Neutrophil (primary cell): ENCODE data around the gene TLR8.

Experiments used
- H3K27ac ChIP-seq: fragments of 200-600 bp; sonication (generic); 2 replicates; pipeline ENCODE4 v1.5.1; 2016; ENCODE audit warnings: mild to moderate bottlenecking, moderate library complexity
- H3K27me3 ChIP-seq: fragments of 200-600 bp; sonication (generic); 2 replicates; pipeline ENCODE4 v1.6.0; 2016; ENCODE audit warnings: mild to moderate bottlenecking
- H3K36me3 ChIP-seq: fragments of 200-600 bp; sonication (generic); 2 replicates; pipeline ENCODE4 v1.5.1; 2017
- H3K4me1 ChIP-seq, 2 experiments: fragments of 200-600 bp in 1 of 2; sonication (generic) in 1 of 2; 1 replicate in 1 of 2; 2 replicates in 1 of 2; pipeline versions ENCODE4 v1.5.1 to v1.6.1; 2013 to 2016; ENCODE audit warnings: low read depth in 1 of 2, low read length in 1 of 2, mild to moderate bottlenecking in 1 of 2, moderate library complexity in 1 of 2; ENCODE audit not compliant: control insufficient read depth in 1 of 2, insufficient read depth in 1 of 2
- H3K4me3 ChIP-seq, 2 experiments: fragments of 200-600 bp in 1 of 2; sonication (generic) in 1 of 2; 1 replicate in 1 of 2; 2 replicates in 1 of 2; pipeline ENCODE4 v1.5.1; 2013 to 2016; ENCODE audit warnings: low read depth in 1 of 2, low read length in 1 of 2, mild to moderate bottlenecking in 1 of 2, moderate library complexity in 1 of 2
- H3K9me3 ChIP-seq: fragments of 200-600 bp; sonication (generic); 2 replicates; pipeline ENCODE4 v1.5.1; 2016
- TF ChIP-seq, protein P1 (sequence below): fragments of 200-600 bp; sonication (generic); IDR thresholded peaks from 2 replicates; pipeline ENCODE4 v1.5.1; 2016; ENCODE audit warnings: antibody characterized with exemption

Gene TLR8

DNA sequence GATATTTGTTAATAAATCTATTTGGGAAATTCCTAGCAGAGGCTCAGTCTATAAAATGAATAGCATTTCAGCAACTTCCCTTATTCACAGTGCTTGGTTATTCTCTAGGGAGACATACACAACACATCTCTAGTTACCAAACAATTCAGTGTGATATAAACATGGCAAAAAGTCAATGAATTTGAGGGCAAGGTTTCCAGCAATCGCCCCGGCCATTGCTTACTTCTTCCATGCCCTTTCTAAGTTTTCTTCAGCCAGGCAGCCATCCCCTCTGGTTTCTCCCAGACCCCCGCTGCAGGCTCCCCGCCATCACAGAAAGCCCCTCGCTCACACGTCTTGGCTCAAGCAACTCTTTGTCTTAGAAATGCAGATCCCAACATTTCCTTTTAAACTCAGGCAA is 35.2 kb upstream of the TLR8 start:
- TF ChIP-seq, protein P1, sequence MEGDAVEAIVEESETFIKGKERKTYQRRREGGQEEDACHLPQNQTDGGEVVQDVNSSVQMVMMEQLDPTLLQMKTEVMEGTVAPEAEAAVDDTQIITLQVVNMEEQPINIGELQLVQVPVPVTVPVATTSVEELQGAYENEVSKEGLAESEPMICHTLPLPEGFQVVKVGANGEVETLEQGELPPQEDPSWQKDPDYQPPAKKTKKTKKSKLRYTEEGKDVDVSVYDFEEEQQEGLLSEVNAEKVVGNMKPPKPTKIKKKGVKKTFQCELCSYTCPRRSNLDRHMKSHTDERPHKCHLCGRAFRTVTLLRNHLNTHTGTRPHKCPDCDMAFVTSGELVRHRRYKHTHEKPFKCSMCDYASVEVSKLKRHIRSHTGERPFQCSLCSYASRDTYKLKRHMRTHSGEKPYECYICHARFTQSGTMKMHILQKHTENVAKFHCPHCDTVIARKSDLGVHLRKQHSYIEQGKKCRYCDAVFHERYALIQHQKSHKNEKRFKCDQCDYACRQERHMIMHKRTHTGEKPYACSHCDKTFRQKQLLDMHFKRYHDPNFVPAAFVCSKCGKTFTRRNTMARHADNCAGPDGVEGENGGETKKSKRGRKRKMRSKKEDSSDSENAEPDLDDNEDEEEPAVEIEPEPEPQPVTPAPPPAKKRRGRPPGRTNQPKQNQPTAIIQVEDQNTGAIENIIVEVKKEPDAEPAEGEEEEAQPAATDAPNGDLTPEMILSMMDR, result no peak

DNA sequence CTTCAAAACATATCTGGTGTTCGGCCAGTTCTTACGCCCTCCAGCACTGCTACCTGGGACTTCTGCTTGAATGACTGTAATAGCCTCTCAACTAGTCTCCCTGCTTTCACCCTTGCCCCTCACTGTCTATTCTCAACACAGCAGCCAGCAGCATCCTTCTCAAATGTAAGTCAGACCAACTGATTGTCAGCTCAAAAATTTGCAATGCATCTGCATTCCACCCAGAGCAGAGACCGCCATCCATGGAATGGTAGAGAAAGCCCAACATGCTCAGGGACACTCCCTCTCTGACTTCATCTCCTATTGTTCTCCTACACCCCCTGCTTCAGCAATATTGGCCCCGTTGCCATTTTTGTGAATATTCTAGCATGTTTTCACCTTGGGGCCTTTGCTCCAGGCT is 33.7 kb upstream of the TLR8 start:
- TF ChIP-seq, protein P1, result no peak
- H3K27ac ChIP-seq, result no peak overlapping the region
- H3K4me3 ChIP-seq, result no peak overlapping the region

More for the DNA sequence above, 35.2 kb upstream of the TLR8 start:
- Histone ChIP-seq H3K9me3 (no peaks in the 10 kb centered on the region), H3K4me1 (peaks cover 6 to 10% of the 10 kb centered on the region in 2 experiments), H3K4me3 (no peak overlapping the region), H3K36me3 (no peaks in the 10 kb centered on the region), H3K27me3 (no peaks in the 10 kb centered on the region), H3K27ac (no peak overlapping the region)

DNA sequence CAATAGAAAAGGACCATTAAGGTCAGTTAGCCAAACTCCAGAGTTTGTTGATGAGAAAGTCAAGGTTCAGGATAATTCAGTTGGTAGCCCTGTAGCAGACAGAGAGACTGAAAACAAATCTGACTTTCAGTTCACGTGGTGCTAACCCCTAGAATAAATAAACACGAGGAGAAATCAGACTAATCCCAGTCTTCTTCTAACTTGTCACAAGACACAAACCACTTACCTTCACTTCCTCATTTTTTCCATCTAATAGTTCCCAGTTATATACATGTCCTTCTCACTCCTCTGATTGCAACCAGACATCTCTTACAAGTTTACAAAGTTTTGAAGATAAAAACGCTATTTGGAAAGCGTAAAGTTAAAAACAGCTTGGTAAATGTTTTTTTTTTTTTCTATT is 31.8 kb upstream of the TLR8 start:
- H3K27ac ChIP-seq, result no peak overlapping the region

More for the DNA sequence above, 33.7 kb upstream of the TLR8 start:
- H3K27me3 ChIP-seq, result no peaks in the 10 kb centered on the region
- H3K9me3 ChIP-seq, result no peaks in the 10 kb centered on the region
- peaks cover 0 to 1% of the 10 kb centered on the region in 2 experiments for H3K4me1 ChIP-seq
- H3K36me3 ChIP-seq, result no peaks in the 10 kb centered on the region

DNA sequence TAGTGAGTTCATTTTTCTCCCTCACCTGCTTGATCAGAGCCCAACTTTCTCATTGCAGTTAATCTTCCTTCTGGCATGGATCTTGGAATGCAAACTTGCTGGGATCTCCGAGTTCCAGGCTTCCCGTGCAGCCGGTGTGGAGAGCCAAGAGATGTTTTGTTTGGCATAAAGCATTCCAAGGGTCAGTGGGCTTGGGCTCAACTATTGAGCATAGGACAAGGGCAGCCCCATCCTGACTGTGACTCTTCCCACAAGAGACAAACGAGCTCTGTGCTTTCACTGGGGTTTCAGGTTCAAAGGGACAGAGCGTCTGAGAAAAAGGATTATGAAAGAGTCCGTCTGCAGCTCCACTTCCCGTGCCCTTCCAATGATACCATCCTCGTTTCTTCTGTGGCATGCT is 29.0 kb upstream of the TLR8 start:
- H3K27ac ChIP-seq, result no peak overlapping the region
- no peak overlapping the region for H3K4me3 ChIP-seq
- H3K9me3 ChIP-seq, result no peaks in the 10 kb centered on the region
- TF ChIP-seq, protein P1, result no peak
- no peaks in the 10 kb centered on the region for H3K27me3 ChIP-seq
- H3K36me3 ChIP-seq, result no peaks in the 10 kb centered on the region
- peaks cover 0 to 6% of the 10 kb centered on the region in 2 experiments for H3K4me1 ChIP-seq

More for the DNA sequence above, 31.8 kb upstream of the TLR8 start:
- H3K4me3 ChIP-seq, result no peak overlapping the region
- peaks cover 0 to 6% of the 10 kb centered on the region in 2 experiments for H3K4me1 ChIP-seq
- no peaks in the 10 kb centered on the region for H3K9me3 ChIP-seq
- H3K36me3 ChIP-seq, result no peaks in the 10 kb centered on the region
- no peaks in the 10 kb centered on the region for H3K27me3 ChIP-seq
- TF ChIP-seq, protein P1, result no peak

DNA sequence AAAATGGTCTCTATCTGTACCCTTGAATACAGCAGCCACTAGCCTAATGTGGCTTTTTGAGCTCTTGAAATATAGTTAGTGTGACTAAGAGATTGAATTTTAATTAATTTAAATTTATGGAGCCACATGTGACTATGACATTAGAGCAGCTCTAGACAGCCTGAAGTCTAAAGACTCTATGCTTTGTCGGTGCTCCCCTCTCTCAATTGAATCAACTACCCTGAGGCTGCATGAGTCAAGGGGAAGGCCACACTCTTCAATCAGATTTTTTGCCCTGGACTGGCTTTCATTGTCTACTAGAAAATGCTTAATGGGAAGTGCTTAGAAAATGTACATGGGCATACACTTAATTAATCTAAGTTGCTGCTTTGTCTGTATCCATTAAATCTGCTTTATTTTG is 27.9 kb upstream of the TLR8 start:
- H3K9me3 ChIP-seq, result no peaks in the 10 kb centered on the region
- TF ChIP-seq, protein P1, result no peak

DNA sequence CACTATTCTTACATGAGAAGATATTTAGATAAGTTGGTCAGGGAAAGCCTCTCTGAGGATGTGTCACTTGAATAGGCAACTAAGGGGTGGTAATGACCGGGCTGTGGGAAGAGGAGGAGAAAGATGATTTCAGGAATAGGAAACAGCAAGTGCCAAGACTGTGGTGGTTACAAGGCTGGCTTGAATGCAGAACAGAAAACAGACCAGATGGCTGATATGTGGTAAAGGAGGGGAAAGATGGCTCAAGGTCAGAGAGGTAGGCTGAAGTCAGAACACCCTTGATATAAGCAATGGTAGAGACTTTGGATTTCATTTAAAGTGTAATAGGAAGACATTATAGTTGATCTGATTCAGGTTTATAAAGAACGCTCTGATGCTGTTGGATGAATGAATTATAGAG is 24.5 kb upstream of the TLR8 start:
- TF ChIP-seq, protein P1, result no peak
- Histone ChIP-seq H3K27ac (no peak overlapping the region), H3K9me3 (no peaks in the 10 kb centered on the region), H3K27me3 (no peaks in the 10 kb centered on the region), H3K4me3 (no peak overlapping the region), H3K4me1 (peaks cover 0 to 6% of the 10 kb centered on the region in 2 experiments), H3K36me3 (no peaks in the 10 kb centered on the region)

More for the DNA sequence above, 27.9 kb upstream of the TLR8 start:
- H3K4me3 ChIP-seq, result no peak overlapping the region
- no peaks in the 10 kb centered on the region for H3K36me3 ChIP-seq
- no peaks in the 10 kb centered on the region for H3K27me3 ChIP-seq
- H3K27ac ChIP-seq, result no peak overlapping the region
- H3K4me1 ChIP-seq, result peaks cover 0 to 6% of the 10 kb centered on the region in 2 experiments
